NCI-H2171 (cell line): ENCODE data around the gene RBM48.
"Not testable (repeated sequence)": the region's sequence is repeated elsewhere in the genome, so short reads cannot be mapped to it uniquely, and the experiment has no call there.

Source experiments
- DNase-seq: peaks from one replicate; lab custom pipeline; 2025; lab: John Stamatoyannopoulos, UW

Gene RBM48

DNA sequence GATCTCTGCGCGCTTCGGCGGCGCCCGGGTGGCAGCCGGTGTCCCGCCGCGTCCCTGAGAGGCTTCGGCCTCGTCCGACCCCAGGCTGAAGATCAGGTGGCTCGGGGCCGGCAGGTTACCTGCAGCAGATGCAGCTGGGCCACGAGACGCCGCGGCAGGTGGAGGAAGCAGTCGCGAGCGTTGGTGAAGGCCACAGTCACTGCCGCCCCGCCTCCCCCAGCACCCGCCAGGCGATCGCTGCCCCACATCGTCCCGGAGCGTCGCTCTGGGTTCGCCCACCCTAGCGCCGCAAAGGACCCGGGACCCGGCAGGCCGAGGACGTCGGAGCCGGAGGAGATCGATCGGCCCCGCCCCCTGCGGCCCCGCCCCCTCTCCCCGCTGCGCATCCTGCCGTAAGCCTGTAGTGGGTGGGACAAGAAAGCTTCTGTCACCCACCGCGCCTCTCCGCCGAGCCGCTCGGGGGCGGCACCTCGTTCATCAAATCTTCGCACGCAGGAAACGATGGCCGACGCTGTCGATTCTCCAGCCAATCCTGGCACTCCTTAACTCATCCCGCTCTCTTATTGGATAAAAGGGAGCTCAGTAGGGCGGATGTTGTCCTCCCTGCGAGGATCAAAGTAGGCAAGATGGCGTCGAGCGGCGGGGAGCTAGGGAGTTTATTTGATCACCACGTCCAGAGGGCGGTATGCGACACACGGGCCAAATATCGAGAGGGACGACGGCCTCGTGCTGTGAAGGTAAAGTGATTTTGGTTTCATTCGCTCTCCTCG, at the start of gene RBM48, which contains the start of gene PEX1:
Gene RBM48 (plus strand): TSS at position 608 of the 770 bp plus-strand sequence. CDS start 19 bp downstream, at position 627.
Gene PEX1 (minus strand): TSS at position 333 of the 770 bp plus-strand sequence. CDS start 85 bp downstream, at position 248.
- peak; percentile 97 for DNase-seq

- not testable (repeated sequence) for DNase-seq
Observed at GRCh38 chr7:92479146-92479545, 49.4 kb upstream of the RBM48 start.

- not testable (repeated sequence) for DNase-seq
Observed at GRCh38 chr7:92483624-92484023, 45.0 kb upstream of the RBM48 start.

DNA sequence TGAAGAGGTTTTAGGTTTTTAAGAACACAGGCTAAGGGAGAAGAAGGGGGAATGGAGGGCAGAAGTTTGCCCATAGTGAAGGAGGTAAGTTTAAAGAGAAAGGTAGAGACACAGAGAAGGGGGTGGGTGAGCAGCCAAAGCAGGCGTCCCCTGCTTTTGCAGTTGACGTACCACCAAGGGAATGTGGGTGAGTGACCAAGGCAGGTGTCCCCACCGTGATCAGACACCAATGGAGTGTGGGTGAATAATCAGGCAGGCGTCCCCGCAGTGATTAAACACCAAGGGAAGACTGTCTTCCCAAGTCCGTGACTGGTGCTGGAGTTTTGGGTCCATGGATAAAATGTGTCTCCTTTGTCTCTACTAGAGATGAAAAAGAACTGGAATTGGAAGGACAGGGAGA, 44.4 kb upstream of the RBM48 start:
- not testable (repeated sequence) for DNase-seq

GRCh38 chr7:92485267-92485892, 43.2 kb upstream of the RBM48 start:
- DNase-seq: no peak

DNA sequence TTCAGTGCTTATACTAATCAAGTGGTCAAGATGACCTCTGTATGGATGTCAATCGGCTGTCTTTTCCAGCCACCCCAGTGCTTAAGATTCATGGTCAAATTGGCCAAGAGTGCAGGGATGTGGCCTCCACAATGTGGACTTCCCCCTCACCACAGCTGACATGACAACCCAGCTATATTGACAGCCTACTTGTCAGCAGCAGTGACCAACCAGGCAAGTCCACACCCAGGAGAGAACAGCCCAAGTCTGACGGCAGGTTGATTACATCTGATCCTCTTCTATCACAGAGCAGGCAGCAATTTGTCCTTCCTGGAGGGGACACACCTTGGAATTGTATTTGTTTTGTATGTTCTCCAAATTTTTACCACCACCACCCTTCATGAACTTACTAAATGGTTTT, 42.6 kb upstream of the RBM48 start:
- no peak for DNase-seq

- no peak for DNase-seq
Observed at GRCh38 chr7:92487804-92488203, 40.8 kb upstream of the RBM48 start.

DNA sequence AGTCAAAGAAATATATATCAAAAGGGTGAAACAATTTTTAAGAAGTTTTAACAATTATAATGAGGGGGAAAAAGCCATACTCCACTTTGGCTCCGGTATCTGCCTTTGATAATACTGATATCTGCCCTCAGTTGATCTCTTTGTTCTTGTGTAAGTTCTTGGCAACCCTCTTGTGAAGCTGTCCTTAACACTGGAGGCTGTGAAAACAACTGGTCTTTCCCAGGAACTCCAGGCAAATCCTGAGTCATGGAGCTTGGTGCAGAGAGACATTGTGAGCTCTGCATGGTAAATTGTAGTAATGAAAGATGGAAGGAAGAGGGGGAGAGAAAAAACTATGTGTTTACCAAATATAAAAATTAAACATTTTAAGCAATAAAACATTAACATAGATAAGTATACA, 39.0 kb upstream of the RBM48 start:
- DNase-seq: no peak

GRCh38 chr7:92496876-92497275, 31.7 kb upstream of the RBM48 start:
- no peak for DNase-seq

DNA sequence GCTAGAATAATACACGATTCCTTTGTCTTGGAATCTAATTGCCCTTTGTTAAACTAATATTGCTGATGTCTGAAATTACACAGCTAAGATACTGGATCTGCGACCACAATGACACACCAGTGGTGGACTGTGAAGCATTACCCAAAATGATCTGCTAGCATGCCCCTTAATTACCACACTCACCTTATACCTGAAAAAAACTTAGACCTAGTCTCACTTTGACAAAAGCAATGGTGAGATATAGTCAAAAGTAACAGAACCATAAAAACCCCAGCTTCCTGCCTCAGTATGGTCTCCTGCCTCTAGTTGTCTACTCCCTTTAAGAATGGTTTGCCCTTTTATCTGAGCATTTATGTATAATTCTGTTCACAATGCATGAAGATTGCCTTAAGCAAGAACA, 30.0 kb upstream of the RBM48 start:
- no peak for DNase-seq

GRCh38 chr7:92503767-92504166, 24.8 kb upstream of the RBM48 start:
- no peak for DNase-seq

GRCh38 chr7:92504563-92504962, 24.0 kb upstream of the RBM48 start:
- no peak for DNase-seq

- no peak for DNase-seq
Observed at GRCh38 chr7:92506363-92506762, 22.2 kb upstream of the RBM48 start.

GRCh38 chr7:92508946-92509345, 19.6 kb upstream of the RBM48 start:
- no peak for DNase-seq

GRCh38 chr7:92513167-92513902, 15.3 kb upstream of the RBM48 start:
- DNase-seq: no peak

- no peak for DNase-seq
Observed at GRCh38 chr7:92517631-92518030, 11.0 kb upstream of the RBM48 start.

- DNase-seq: no peak
Observed at GRCh38 chr7:92520024-92520423, 8.6 kb upstream of the RBM48 start.

GRCh38 chr7:92523110-92523509, 5.5 kb upstream of the RBM48 start:
- DNase-seq: no peak

- DNase-seq: peak; percentile 53
Observed at GRCh38 chr7:92527300-92528187, 1.1 kb upstream of the RBM48 start.

DNA sequence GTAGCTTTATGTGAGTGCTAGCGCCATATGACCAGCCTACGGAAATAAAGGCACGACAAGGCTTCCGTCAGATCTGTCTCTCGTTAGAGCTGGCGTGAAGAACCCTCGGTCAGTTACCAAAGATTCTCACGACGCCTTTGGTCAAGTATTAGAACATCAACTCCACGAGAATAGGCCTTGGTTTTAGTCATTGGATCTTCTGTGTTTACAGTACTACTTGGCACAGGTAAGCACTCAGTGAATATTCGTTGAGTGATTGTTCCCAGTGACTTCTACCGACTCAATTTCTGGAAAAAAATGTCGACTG, 316 bp downstream of the RBM48 start:
- no peak for DNase-seq

DNA sequence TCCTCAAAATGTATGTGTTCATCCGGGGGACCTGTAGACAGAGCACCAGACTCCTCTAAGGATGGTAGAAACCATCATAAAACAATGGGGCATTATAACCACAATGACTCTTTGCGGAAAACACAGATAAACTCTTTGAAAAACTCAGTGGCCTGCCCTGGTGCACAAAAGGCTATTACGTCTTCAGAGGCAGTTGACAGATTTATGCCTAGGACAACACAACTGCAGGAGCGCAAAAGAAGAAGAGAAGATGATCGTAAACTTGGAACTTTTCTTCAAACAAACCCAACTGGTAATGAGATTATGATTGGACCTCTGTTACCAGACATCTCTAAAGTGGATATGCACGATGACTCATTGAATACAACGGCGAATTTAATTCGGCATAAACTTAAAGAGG, 6.0 kb downstream of the RBM48 start:
- DNase-seq: no peak

GRCh38 chr7:92543542-92543941, 14.9 kb downstream of the RBM48 start:
- DNase-seq: not testable (repeated sequence)
